GM10266 (cell line): ENCODE results near the gene FABP3.

Experiments
- DNase-seq: peaks from one replicate; pipeline ENCODE4 v3.0.0; 2012; ENCODE audit errors: extremely low spot score
- CTCF ChIP-seq: IDR thresholded peaks from 2 replicates; pipeline ENCODE4 v1.5.1; 2012; ENCODE audit warnings: mild to moderate bottlenecking, low read depth; ENCODE audit not compliant: control insufficient read depth, insufficient read depth; ENCODE audit errors: missing control alignments

The FABP3 gene

DNA sequence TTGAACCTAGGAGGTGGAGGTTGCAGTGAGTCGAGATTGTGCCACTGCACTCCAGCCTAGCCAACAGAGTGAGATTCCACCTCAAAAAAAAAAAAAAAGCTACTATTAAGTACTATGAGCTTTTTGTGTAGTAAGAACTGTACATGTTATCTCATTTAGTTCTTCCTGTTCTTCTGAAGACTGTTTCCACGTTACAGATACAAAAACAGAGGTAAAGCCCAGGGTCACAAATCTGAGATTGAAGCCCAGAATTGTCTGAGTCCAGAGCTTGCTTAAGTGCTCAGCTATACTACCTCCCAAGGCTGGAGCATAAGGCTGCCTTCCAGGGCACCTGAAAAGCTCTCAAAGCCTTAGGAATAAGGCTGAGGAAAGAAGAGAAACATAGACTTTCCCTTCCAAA, 2.9 kb downstream of the FABP3 start:
- no peak for DNase-seq
- TF ChIP-seq CTCF, result no peak

- no peak for DNase-seq
- TF ChIP-seq CTCF, result no peak
Observed at GRCh38 chr1:31368611-31369107, 4.2 kb downstream of the FABP3 start.

DNA sequence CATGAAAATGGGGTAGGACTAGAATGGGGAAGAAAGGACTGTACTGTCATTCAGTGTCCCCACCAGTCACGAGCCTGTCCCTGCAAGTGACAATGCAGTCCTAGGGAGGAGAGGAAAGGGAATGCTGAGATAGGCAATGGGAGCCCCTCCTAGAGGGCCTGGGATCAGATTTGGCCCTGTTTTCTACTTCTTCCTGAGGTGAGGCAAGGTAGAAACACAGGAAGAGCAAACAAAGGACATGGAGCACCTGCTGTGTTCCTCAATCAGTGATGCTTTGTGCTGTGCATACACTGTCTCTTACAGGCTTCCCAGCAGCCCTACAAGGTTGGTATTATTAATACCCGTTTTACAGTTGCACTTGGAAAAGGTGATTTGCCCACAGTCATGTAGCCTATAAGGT, 6.1 kb downstream of the FABP3 start:
- no peak for DNase-seq
- no peak for TF ChIP-seq CTCF

GRCh38 chr1:31364561-31365250, 8.2 kb downstream of the FABP3 start:
- no peak for DNase-seq
- TF ChIP-seq CTCF, result no peak

DNA sequence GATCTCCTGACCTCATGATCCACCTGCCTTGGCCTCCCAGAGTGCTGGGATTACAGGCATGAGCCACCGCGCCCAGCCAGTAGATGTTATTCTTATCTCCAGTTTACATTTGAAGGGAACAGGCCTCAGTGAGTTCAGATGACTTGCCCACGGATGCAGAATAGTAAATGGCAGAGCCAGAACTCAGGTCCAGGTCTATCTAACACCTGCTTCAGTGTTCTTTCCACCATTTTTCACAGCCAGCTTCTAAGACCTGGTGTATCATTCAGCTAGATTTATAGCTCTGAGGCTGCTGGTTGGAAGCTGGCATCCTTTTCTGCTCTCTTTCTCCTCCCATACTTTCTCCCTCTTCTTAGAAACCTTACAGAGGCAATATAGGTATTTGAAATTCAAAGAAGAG, 10.8 kb downstream of the FABP3 start:
- no peak for TF ChIP-seq CTCF
- no peak for DNase-seq

- no peak for TF ChIP-seq CTCF
- no peak for DNase-seq
Observed at GRCh38 chr1:31361607-31362006, 11.3 kb downstream of the FABP3 start.

DNA sequence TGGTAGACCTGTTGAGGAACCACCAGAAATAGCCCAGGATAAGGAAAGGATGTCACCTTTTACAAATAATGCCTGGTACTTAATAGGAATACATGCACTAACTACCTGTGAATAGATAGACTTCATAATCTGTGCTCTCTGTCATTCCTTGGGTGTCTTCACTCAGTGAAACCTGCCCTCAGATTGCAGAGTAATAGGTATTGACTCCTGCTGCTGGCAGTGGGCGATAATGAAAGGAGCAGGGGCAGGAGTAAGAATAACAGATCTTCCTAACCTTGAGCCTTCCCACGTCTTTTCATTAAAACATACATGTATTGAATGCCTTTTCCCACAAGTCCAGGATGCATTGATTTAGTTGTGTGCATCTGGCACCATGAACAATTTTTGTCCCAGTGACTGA, 16.4 kb downstream of the FABP3 start:
- DNase-seq, result no peak
- no peak for TF ChIP-seq CTCF
